NT2/D1 (cell line): ENCODE measurements around the gene QSOX2.
A peak's percentile ranks its signal among the peaks of the same experiment; 100 is the strongest.

Experiments used
- DNase-seq: peaks from one replicate; pipeline ENCODE4 v3.0.0-alpha.2; 2011; ENCODE audit warnings: low read depth, low spot score
- H3K27me3 ChIP-seq: 2 replicates; pipeline ENCODE4 v1.6.0; 2011; ENCODE audit warnings: mild to moderate bottlenecking; ENCODE audit not compliant: insufficient read length, insufficient read depth
- H3K36me3 ChIP-seq: 2 replicates; pipeline ENCODE4 v1.6.1; 2011; ENCODE audit warnings: mild to moderate bottlenecking, low read length, mixed read lengths; ENCODE audit not compliant: insufficient read depth, insufficient read length
- H3K4me1 ChIP-seq: 2 replicates; pipeline ENCODE4 v1.5.1; 2011; ENCODE audit not compliant: insufficient read depth, insufficient read length
- H3K4me3 ChIP-seq: 2 replicates; pipeline ENCODE4 v1.5.1; 2011; ENCODE audit warnings: low read depth; ENCODE audit not compliant: insufficient read length
- H3K9ac ChIP-seq: 2 replicates; pipeline ENCODE4 v1.6.0; 2011; ENCODE audit warnings: low read depth; ENCODE audit not compliant: insufficient read length
- H3K9me3 ChIP-seq: 2 replicates; pipeline ENCODE4 v1.5.1; 2011; ENCODE audit warnings: mild to moderate bottlenecking, low read length; ENCODE audit not compliant: insufficient read depth
- SUZ12 ChIP-seq: IDR thresholded peaks from 2 replicates; pipeline ENCODE4 v1.6.1; 2011; ENCODE audit not compliant: insufficient read length, insufficient read depth; ENCODE audit errors: extremely low read depth
- YY1 ChIP-seq: IDR thresholded peaks from 2 replicates; pipeline ENCODE4 v1.6.1; 2011; ENCODE audit not compliant: insufficient read length, insufficient read depth
- ZNF274 ChIP-seq: IDR thresholded peaks from 2 replicates; pipeline ENCODE4 v1.6.1; 2011; ENCODE audit warnings: mild to moderate bottlenecking, low read depth, low read length

QSOX2 gene

GRCh38 chr9:136178061-136178772 is 67.4 kb downstream of the QSOX2 start:
- DNase-seq = no peak
- H3K27me3 ChIP-seq = no peaks in the 10 kb centered on the region
- no peak overlapping the region for H3K9ac ChIP-seq
- peaks cover 25% of the 10 kb centered on the region for H3K4me1 ChIP-seq
- no peak overlapping the region for H3K4me3 ChIP-seq
- no peaks in the 10 kb centered on the region for H3K9me3 ChIP-seq
- TF ChIP-seq ZNF274 = no peak
- no peak for TF ChIP-seq SUZ12
- TF ChIP-seq YY1 = no peak
- H3K36me3 ChIP-seq = no peaks in the 10 kb centered on the region

DNA sequence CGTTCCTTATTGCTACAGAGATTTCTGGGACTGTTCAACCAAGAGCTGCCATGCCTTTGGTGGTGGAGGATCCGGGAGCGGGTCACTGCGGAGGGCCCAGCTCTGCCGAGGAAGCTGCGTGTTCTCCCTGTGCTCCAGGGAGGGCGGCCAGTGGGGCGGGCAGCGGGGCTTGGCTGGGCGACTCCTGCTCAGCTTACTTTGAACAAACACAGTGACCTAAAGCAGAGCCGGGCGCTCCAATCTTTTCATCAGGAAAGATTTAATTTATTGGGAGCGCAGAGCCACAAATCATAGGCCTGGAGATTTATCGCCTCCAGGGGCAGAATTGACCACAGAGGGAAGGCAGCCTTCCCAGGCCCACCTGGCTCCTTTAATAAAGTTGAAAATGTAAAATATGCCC is 68.4 kb downstream of the QSOX2 start:
- no peak for TF ChIP-seq SUZ12
- no peak for TF ChIP-seq YY1
- TF ChIP-seq ZNF274 = no peak

DNA sequence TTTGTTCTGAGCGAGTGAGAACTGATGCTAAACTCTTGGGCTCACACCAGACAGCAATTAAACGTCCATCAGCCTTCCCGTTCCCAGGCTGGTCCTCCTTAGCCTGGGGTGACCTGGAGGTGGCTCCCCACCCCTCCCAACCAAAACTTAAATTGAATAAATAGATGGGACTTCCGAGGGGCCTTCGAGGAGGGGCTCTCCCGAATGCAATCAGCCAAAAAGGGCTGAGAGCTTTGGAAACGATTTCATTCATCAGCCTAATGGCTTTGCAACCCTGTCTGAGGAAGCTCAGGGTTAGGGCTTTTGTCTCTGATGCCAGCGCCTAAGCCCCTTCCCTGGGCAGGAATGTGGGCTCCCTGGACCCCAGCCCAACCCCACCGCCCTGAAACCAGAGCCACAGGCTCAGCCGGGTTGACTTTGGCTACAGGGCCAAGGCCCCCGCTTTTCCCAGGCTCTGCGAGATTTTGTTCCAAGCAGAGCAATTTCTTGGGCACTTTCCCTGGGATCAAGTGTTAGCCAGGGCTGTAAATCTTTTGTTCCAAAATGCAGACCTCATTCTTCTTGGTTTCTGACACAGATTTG is 69.9 kb downstream of the QSOX2 start:
- H3K9me3 ChIP-seq = no peaks in the 10 kb centered on the region
- no peak overlapping the region for H3K4me3 ChIP-seq
- peak; percentile 52 for DNase-seq
- peaks cover 40% of the 10 kb centered on the region for H3K4me1 ChIP-seq
- no peaks in the 10 kb centered on the region for H3K27me3 ChIP-seq
- H3K9ac ChIP-seq = no peak overlapping the region
- no peaks in the 10 kb centered on the region for H3K36me3 ChIP-seq
- TF ChIP-seq SUZ12 = no peak
- no peak for TF ChIP-seq ZNF274
- no peak for TF ChIP-seq YY1

More for the DNA sequence above, 68.4 kb downstream of the QSOX2 start:
- no peak overlapping the region for H3K9ac ChIP-seq
- H3K4me1 ChIP-seq = peaks cover 33% of the 10 kb centered on the region
- H3K4me3 ChIP-seq = no peak overlapping the region
- no peaks in the 10 kb centered on the region for H3K9me3 ChIP-seq
- no peaks in the 10 kb centered on the region for H3K27me3 ChIP-seq
- no peaks in the 10 kb centered on the region for H3K36me3 ChIP-seq
- DNase-seq = no peak

GRCh38 chr9:136174779-136175615 is 70.6 kb downstream of the QSOX2 start:
- no peak overlapping the region for H3K4me3 ChIP-seq
- no peak for TF ChIP-seq ZNF274
- no peak for TF ChIP-seq SUZ12
- no peak for TF ChIP-seq YY1

DNA sequence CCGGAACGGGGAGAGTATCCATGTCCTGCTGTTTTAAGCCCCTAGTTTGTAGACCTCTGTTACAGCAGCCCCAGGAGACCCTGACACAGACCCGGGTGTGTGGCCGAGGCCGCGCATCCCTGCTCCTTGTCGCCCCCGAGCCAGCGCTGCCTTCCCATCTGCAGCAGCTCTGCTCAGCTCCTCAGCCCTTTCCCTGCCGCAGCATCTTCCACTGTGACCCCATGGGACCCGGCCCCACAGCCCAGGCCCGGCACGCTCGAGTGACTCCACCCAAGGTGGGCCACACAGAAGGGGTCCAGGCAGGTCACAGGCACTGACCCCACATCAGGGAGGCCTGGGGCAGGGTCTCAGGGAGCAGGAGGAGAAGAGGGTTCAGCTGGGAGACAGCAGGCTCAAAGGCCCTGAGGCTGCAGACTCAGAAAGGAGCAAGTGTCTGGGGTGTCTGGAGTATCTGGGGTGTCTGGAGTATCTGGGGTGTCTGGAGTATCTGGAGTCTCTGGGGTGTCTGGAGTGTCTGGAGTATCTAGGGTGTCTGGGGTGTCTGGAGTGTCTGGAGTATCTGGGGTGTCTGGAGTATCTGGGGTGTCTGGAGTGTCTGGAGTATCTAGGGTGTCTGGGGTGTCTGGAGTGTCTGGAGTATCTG is 71.8 kb downstream of the QSOX2 start:
- Histone ChIP-seq H3K36me3 (no peaks in the 10 kb centered on the region), H3K9ac (peak overlapping the region; percentile 2), H3K4me1 (peaks cover 45% of the 10 kb centered on the region), H3K27me3 (no peaks in the 10 kb centered on the region), H3K4me3 (no peak overlapping the region), H3K9me3 (no peaks in the 10 kb centered on the region)
- DNase-seq = no peak
- TF ChIP-seq ZNF274 = no peak
- no peak for TF ChIP-seq SUZ12
- TF ChIP-seq YY1 = no peak

More at GRCh38 chr9:136174779-136175615, 70.6 kb downstream of the QSOX2 start:
- H3K4me1 ChIP-seq = peaks cover 46% of the 10 kb centered on the region
- no peaks in the 10 kb centered on the region for H3K27me3 ChIP-seq
- DNase-seq = no peak
- no peaks in the 10 kb centered on the region for H3K9me3 ChIP-seq
- no peaks in the 10 kb centered on the region for H3K36me3 ChIP-seq
- no peak overlapping the region for H3K9ac ChIP-seq

DNA sequence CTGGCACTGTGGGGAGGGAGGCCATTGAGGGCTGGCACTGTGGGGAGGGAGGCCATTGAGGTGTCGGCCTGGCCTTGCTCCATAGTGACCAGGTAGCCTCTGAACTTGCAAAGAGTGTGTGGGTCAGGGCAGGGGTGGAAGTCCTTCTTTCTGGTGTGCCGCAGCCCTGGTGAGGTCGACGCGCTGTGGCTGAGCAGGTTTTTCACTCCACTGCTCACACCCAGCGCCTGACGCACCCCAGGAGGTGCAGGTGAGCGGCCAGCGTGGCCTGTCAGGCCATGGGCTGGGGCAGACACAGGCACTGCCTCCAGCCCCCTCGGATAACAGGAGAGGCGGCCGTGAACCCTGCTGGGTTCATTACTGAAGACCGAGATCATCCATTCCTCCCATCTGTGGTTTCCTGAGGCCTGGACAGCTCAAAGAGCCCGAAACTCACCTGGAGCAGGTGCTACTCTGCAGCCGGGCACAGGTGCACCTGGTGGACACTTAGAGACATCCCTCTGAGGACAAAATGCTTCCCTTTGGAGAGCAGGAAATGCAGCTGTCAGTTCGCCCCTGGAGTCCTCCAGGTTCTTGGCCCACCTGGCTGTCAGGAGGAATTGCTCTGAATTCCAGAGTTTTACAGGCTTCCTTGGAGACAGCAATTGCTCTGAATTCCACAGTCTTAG is 73.1 kb downstream of the QSOX2 start:
- TF ChIP-seq SUZ12 (no peak), ZNF274 (no peak), YY1 (no peak)
- DNase-seq = no peak
- Histone ChIP-seq H3K9me3 (no peaks in the 10 kb centered on the region), H3K27me3 (peaks cover 4% of the 10 kb centered on the region), H3K4me3 (no peak overlapping the region), H3K9ac (peak overlapping the region; percentile 59), H3K4me1 (peaks cover 45% of the 10 kb centered on the region), H3K36me3 (no peaks in the 10 kb centered on the region)
